GM19438 (cell line): Measurements from ENCODE around the gene SLC35E1.
"Not testable (repeated sequence)": the region's sequence is repeated elsewhere in the genome, so short reads cannot be mapped to it uniquely, and the experiment has no call there.

Experiments
- ATAC-seq: cut with Tn5 transposase; IDR thresholded peaks from one replicate; pipeline ENCODE4 v1.9.1; 2021; ENCODE audit warnings: low read depth; ENCODE audit not compliant: unreplicated experiment

Gene SLC35E1

DNA sequence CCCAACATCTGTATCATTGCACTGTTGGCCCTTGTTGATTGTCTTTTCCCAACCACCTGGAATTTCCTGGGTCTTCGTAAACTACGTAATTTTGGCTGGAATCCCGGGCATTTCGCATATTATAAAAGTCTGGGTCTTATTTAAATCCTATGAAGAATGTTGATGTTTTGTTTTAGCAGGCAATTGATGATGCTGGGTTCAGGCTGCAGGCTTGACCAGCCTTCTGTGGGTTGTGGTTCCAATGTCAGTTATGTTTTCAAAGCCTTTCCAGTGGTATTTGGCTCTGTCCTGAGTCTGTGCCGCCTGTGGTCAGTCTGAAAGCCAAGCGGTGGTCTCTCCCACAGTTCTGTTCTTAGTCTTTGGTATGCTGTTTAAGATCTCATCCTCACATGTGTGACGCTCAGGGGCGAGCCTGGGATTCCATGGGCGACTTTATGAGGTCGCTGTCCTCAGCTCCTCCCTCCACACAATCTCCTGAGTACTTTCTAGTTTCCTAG lies 12.4 kb downstream of the SLC35E1 start:
- no peak for ATAC-seq

- no peak for ATAC-seq
These were observed 17.4 kb downstream of the SLC35E1 start for GRCh38 chr19:16554776-16555175.

DNA sequence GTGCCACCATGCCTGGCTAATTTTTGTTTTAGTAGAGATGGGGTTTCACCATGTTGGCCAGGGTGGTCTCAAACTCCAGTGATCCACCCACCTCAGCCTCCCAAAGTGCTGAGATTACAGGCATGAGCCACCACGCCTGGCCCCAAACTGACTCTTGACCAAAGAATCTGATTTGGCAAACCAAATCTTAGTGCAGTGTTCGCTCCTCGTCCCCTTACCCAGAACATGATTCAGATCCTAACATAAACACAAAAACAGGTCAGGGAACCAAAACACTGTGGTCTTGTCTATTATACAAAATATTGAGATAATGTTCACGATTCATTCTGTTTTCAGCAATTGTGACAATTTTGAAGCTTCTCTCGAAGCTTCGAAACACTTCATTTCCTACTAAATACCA lies 20.3 kb downstream of the SLC35E1 start:
- not testable (repeated sequence) for ATAC-seq

DNA sequence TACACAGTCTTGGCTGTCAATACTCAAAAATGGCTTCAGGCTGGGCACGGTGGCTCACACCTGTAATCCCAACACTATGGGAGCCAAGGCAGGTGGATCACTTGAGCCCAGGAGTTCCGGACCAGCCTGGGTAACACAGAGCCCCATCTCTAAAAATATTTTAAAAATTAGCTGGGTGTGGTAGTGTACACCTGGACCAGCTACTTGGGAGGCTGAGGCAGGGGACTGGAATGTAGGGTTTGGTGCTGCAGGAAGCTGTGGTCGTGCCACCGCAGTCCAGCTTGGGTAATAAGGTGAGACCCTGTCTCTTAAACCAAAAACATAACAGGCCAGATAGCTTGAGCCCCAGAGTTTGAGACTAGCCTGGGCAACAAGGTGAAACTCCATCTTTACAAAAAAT lies 23.3 kb downstream of the SLC35E1 start:
- ATAC-seq: no peak

- no peak for ATAC-seq
These were observed 27.6 kb downstream of the SLC35E1 start for GRCh38 chr19:16544473-16545231.

- not testable (repeated sequence) for ATAC-seq
These were observed 28.5 kb downstream of the SLC35E1 start for GRCh38 chr19:16543734-16544133.

DNA sequence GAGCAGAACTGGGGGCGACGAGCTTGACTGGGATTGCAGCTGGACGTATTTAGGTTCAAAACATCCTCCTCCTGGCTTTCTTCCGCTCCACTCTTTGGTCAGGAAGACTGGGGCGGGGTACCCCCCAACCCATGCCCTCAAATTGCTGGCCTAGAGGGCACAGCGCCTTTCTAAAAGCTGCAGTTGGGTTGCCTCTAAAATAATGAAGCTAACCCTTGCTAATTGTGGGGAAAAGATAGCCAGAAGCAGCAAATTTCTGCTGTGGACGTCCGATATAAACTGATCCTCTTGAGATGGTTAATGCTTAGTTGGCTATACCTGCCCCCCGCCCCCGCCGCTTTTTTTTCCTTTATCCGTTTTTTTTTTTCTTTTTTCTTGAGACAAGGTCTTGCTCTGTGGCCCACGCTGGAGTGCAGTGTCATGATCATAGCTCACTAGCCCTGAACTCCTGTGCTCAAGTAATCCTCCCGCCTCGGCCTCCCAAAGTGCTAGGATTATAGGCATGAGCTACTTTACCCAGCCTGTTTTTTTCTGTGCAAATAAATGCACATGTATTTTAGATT lies 29.2 kb downstream of the SLC35E1 start:
- no peak for ATAC-seq

DNA sequence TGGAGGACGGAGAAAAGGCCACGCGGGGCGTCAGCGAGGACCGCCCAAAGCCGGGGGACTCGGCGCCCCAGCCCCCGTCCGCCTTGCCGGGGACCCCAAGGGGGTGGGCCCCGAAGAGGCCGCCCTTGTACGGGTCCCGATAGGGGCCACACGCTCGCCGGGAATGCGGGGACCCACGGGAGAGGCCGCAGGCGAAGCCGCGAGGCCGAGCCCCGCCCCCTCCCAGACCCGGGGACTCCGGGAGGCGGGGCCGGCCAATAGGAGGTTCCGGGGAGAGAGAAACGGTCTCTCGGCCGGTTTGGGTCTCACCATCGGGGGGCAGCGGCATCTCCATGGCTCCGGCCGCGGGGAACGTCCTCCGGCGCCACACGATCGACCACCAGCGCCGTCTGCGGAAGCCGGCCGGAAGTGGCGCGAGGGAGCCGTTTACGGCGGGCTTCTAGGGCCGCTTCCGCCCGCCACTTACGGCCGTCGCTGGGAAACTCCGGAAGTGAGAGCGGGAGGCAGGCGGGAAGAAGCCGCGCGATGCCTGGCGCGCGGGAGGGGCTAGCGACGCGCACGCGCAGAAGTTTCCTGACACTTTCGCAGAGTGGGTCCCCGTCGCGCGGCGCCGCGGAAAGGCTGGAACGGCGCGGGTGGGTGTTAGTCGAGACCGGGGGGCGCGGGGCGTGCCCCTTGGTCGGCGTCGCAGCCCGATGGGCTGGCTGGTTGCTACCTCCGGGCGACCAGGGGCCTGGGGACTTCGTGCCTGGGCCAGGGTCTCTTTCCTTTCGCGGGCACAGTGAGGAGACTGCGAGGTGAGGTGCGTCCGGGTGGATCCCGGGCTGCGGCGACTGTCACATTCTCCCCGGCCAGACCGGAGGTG lies 29.9 kb downstream of the SLC35E1 start, which contains the start of gene CHERP:
TSS of gene CHERP (minus strand) at position 393 of the 865 bp plus-strand sequence. CDS start at position 334, 59 bp downstream.
- ATAC-seq: peak; percentile 74

- ATAC-seq: no peak
These were observed 30.6 kb downstream of the SLC35E1 start for GRCh38 chr19:16541526-16542044.

DNA sequence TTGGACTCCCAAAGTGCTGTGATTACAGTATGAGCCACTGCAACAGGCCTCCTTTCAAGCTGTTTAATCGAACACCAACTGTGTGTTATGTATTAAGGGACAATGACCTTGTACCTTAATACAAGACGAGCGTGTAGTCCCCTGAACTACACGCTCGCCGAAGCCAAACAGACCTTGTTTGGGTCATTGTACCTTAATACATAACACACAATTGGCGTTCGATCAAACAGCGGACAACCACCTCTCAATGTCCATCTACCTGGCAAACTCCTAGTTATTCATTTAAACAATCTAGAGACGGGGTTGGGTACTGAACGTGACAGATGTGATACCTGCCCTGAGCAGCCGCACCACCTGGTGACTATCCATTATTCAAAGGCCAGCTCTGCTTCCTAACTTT lies 31.3 kb downstream of the SLC35E1 start:
- no peak for ATAC-seq

GRCh38 chr19:16537111-16537510 lies 35.1 kb downstream of the SLC35E1 start:
- no peak for ATAC-seq

- ATAC-seq: no peak
These were observed 36.1 kb downstream of the SLC35E1 start for GRCh38 chr19:16536130-16536529.

DNA sequence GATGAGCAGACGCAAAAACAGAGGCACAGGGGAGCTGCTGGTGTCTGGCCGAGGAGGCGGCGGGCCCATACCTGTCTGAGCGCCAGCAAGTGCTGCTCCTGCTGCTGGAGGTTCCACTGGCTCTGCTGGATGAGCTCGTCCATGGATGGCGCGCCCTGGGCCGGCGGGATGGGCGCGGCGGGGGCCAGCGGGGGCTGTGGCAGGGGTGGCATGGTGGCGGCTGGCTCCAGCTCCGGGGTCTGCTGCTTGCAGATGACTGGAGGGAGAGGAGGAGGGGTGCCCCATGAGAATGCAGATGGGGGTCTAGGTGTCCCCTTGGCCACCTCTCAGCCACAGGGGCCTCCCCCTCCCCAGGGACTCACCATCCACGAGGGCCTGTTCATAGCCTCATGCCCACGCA lies 36.8 kb downstream of the SLC35E1 start:
- no peak for ATAC-seq

DNA sequence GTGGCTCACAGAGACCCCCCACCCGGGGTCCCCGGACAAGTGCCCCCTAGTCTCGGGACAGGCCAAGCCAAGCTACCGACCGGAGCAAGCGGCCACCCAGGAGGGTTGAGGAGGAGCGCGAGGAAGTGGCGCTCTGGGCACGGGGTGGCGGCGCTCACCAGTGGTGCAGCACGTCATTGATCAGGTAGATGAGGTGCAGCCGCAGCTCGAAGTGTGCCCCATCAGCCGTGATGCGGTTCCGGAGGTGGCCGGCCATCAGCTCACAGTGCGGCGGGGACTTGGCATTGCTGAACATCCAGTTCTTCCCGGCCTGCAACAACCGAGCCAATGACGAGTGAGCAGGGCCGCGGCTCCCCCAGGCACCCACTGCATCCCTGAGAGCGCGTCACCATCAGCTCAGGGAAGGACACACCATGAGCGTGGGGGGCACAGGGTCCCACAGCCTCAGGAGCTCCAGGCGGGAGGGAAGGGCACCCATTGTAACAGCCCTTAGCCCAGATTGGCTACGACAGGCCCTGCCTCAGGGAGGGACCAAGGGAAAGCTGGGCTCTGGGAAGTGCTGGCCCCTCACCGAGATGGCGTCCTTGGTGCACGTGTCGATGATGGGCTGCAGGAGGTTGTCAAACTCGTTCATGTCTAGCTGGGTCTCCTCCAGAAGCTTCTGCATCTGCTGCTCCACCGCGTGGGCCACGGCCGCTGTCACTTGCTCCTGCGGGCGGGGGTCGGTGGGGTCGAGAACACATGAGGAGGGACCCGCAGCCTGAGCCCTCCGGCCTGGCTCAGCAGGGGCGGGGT lies 39.6 kb downstream of the SLC35E1 start:
- no peak for ATAC-seq

- no peak for ATAC-seq
These were observed 40.9 kb downstream of the SLC35E1 start for GRCh38 chr19:16531380-16531669.

DNA sequence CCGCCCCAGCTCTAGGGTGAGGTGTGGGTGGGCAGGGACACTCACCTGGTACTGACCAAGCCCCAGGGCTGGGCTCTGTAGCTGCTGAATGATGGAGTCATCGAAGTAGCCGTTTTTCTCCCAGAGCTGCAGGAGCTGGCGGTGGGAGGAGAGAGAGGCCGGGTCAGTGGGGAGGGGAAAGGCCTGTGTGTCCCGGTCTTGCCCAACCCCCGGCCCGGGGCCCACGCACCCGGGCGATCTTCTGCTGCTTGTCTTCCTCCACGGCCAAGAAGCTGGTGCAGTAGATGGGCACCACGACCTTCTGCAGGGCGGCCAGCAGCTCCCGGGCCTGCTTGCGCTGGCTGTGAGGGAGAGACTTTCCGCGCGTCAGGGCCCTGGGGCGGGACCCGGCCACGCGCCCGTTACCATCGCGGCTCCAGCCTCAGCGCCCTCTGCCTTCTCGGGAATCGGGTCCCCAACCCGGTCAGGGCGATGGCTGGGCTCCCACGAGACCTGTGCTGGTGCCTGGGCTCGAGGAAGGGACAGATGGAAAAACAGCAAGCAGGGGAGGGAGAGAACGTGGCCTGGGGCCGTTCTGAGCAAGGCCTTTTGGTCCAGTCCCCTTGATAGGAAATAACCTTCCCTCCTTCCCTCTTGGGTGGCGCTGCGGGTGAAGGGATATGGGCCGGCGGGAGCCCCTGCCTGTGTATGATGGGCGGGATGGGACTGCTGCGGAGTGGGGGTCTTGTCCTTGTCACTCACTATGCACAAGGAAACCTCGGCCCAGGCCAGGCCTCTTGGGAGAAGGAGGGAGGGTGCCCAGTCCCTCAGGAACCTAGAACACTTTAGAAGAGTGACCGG lies 41.5 kb downstream of the SLC35E1 start:
- ATAC-seq: no peak

DNA sequence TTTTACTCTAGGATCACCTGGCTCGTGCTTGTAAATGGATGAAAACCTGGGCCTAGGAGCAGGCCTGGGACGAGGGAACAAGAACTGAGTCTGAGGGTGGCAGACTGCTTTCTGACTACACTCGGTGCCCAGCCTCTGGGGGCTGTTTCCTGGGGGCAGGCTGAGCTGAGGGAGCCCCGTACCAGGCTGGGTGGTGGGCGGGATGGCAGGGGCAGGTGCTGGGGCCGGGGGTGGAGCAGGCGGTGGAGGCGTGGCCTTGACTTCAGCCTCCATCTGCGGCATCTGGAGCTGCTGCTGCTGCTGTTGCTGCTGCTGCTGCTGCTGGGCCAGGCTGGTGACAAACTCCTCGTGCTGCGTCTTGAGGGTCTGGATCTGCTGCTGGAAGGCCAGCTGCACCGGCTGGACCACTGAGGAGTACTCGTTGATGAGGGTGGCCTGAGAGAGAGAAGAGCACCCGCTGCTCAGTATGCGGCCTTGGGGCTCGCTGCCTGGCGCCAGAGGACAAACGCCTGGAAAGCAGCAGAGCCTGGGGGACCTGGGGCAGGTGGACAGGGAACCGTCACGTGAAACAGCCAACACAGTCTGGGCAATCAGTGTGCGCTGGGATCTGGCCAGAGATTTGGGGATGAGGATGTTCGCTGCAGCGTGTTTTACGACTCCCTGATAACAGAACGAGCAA lies 42.6 kb downstream of the SLC35E1 start:
- no peak for ATAC-seq

DNA sequence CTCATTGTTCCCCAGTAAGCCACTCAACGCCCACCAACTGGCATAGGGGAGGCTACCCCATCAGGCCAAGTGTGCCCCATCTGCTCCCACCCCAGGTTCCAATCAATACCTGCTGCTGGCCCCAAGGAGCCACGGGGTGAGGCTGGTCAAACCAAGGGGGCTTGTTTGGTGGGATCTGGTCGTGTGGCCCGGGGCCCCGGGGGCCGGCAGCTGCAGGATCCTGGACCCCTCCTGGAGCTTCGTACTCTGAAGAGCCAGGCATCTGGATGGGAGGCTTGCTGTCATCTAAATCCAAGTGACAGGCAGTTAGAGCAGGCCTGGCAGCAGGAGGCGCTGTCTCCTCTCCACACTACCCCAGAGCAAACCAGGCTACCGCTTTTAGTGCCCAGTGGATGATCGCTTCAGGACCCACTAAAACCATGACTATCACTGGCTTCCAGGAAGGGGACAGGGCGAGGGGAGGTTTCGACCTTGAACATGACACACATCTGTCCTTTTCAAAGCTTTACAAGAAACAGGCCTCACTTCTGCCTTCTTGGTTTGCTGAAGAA lies 44.2 kb downstream of the SLC35E1 start:
- no peak for ATAC-seq
